HG03439 (cell line): ENCODE measurements around the gene LIPN.

Source experiments
- ATAC-seq: cut with Tn5 transposase; IDR thresholded peaks from one replicate; pipeline ENCODE4 v1.9.1; 2021; ENCODE audit warnings: mild to moderate bottlenecking, moderate library complexity; ENCODE audit not compliant: unreplicated experiment

The LIPN gene

DNA sequence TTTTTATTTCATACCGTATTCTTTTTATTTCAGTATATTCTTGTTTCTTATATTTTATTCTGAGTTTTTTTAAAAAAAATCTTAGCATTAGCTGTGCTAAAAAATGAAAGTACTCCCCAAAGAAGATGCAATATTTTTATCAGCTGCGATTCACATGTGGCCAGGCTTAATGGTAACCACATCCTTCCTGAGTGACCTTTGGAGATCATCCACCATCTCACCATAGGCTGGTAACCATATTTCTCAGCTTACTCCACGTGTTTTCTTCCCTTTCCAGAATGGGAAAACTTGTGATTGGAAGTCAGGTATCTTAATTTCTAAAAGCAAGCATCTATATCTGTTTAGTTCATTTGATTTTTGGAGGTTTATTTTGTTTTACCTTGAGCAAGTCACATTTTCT lies 23.9 kb downstream of the LIPN start:
- ATAC-seq, result no peak

DNA sequence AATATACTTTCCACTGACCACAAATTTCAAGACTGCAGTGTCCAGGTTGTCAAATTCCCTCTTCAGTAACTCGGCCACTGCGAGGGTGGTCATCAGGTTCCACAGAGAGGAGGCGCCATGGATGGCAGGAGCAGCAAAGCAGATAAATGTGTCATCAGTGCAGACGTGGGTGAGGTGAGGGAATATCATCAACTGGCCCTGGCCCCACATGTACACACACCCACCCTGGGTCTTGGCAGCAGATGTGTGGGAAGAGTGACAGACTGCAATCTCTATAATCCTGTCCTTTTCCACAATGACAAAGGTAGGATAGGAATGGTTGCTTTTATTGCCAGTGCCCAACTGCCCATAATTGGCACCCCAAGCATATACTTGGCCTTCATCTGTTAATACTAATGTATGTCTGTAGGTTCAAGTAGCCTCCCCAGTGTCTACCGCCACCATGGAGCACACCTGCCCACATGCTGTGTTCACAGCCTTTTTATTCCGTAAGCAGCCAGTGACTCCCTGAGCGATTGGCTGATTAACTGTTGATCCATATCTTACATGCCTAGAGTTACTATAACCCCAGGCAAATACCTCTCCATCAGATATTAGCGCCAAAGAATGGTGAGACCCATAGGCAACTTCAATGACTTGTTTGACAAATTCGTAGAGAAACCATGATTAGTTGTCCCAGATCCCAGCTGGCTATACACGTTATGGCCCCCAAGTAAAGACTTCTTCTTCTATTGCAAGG lies 26.4 kb downstream of the LIPN start:
- ATAC-seq, result no peak

DNA sequence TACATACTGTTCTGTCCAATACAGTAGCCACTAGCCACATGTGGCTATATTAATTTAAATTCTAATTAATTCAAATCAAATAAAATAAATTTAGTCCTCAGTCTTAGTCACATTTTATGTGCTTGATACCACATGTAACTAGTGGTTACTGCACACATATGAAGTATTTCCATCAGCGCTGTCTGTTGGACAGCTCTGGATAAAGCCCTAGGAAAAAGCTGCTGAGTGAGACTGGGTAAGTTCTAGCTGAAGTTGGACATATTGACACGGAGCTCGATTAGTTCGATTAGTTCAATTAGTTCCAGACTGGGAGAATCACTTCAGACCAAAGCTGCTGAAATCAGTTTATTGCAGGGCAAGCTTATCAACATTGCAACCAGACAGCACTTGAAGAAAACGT lies 27.6 kb downstream of the LIPN start:
- no peak for ATAC-seq

DNA sequence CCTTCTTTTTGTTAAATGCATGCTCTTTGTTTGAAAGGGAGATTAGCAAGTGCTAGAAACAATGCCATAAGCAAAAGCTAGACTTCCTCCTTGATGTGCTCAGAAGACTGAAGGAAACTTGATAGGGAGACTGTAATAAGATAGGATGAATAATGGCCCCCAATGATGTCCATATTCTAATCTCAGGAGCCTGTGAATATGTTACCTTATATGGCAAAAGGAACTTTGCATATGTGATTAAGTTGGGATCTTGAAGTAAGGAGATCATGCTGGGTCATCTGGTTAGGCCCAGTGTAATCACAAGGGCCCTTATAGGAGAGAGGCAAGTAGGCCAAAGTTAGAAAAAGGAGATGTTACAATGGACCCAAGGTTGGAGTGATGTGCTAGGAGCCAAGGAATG lies 29.1 kb downstream of the LIPN start:
- ATAC-seq, result no peak

DNA sequence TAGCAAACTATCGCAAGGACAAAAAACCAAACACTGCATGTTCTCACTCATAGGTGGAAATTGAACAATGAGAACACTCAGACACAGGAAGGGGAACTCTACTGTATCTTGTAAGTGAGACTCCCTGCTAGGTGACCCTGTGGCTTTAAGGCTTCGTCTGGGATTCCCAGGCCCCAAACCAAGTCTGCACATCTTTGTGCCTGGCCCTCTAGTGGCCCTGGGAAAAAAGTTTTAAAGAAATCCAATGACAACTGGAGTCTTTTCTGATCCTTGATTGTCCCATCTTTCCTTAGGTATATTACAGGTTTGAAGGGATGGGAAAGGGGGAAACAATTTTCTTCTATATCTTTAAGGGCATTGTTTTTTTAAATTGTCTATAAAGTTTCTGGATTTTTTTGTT lies 32.1 kb downstream of the LIPN start:
- no peak for ATAC-seq

DNA sequence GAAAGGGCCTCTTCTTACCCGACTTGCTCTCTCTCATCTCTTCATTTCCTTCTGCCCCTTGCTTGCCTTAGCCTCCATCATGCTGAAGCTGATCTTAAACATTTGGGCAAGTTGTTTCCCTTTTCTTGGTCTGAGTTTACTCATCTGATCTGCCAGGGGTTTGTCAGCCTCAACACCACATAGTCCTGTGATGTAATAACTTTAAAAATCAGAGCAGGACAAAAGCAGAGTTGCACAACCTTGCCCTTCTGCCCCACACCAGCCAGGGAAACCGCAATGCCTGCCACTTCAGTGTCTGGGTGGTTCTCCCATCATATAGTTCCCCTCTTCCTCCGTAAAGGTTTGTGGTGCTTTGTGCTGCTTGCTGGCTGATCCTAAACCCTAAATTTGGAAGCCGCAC lies 32.8 kb downstream of the LIPN start:
- ATAC-seq, result no peak

DNA sequence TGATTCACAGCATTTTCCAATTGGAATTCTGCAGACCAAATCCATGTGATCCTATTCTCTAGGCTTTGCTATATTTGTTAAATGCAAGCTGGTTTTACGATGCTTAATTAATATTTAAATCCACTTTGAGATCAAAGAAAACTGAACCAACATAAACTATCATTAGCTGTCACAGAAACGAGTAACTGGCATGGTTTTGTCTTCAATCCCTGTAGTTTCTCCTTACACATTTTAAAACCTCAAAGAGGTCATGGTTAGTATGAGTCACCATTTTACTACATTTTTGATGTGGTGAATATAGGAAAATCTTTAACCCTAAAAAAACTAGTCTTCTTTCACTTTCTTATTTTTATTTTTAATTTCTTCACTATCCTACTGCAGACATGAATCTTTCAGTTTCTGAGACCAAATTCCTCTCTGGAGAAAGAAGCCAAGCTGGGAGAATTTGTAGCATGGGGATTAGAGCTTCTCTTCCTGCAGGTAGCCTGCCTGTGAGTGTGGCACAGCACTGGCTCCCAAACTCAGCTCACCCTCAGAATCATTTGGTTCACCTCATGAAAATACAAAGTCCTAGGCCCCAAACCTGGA lies 34.0 kb downstream of the LIPN start:
- ATAC-seq, result no peak

DNA sequence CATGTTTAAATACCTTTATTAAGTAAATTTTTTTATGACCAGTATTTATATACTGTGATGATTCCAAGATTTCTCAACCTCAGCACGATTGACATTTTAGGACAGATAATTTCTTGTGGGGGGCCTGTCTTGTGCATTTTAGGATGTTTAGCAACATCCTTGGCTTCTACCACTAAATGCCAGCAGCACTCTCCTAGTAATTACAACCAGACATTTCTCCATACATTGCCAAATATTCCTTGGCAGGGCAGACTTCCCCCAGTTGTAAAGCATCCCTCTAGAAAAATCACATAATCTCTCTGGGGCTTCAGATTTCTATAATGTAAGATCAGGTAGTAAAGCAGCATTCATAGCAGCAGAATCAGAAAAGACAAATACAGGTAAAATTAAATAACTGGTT lies 34.9 kb downstream of the LIPN start:
- ATAC-seq, result no peak

DNA sequence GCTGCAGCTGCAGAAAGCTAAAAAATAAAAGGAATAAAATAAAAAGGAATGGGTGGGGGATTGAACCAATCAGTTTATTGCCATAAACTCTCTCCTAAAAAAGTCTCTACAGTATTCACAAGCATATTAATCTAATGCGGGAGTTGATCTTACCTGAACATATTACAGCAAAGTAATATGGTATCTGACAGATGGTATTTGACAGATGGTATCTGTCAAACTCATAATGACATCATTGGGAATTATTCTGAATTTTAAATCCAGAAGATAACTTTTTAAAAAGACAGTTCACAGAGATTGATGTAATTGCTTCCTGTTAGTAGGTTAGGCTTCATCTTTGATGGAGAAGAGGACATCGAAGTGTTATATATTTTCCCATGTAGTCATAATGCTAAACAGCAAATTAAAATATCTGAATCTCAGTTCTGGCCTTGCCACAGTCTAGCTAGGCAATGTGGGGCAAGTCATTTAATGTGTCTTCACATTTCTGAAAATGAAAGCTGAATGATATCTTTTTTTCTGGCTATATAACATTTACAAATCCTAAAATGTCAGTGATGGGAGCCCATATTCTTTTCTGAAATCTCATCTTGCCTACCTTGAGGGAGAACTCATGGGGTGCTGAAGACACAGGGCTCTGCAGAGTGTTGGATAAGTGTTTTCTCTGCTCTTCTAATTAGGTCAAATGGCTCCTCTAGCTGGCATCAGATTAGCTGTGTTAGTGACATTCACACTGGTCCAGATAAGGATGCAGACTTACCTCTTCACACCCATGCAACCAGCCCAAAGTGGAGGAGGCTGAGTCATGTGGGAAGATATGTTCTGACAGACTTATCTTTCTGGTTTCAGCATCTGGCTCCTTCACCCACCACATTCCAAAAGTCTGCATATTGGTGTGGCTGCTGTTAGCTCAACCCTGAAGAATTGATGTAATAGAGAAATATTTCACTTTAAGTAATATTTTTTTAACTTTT lies 40.6 kb downstream of the LIPN start:
- no peak for ATAC-seq

DNA sequence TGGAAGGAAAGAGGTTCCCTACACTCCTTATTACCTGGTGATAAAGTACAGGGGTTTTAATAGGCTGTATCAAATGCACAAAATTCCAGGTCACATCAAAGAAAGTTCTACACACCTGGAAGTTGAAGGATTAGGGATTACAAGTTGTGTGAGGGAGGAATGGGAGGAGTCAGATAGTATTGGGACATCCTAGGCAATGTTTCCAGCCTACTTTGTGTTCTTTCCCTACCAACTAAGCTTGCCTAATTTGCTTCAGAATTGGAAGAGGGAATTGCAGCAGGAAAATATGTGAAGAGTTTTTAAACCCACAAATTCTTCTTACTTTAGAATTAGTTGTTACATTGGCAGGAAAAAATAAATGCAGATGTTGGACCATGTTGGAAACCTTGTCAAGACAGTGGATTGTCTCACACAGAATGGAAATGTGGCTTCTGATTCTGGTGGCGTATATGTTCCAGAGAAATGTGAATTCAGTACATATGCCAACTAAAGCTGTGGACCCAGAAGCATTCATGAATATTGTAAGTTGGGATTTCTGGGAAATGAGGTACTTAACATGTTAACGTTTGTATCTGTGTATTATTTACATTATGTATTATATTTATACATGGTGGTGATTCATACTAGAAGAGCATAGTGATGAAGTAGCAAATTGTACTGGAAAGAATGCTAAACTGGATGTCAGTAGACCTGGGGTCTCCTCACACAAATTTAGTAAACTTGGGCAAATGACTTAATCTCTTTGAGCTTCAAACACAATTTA lies 42.9 kb downstream of the LIPN start, which contains the start of gene LIPM:
TSS of gene LIPM (plus strand) at position 208 of the 763 bp plus-strand sequence. CDS start at position 375, 167 bp downstream.
- no peak for ATAC-seq

DNA sequence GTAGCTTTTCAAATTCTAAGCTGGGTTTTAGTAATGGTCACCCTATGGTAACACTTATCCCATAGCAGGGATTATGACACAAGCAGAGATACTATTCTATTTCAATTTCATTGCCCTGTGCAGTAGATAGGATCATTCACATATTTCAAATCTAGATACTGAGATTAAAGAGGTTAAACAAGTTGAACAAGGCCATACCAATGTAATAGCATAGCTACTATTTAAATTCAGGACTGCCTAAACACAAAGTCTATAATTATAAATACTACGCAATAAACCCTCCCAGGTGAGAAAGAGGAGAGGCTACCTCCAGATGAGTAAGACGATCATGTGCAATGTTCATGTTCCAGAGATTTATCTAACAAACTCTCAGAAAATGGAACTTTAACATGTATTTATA lies 43.8 kb downstream of the LIPN start:
- ATAC-seq, result no peak

DNA sequence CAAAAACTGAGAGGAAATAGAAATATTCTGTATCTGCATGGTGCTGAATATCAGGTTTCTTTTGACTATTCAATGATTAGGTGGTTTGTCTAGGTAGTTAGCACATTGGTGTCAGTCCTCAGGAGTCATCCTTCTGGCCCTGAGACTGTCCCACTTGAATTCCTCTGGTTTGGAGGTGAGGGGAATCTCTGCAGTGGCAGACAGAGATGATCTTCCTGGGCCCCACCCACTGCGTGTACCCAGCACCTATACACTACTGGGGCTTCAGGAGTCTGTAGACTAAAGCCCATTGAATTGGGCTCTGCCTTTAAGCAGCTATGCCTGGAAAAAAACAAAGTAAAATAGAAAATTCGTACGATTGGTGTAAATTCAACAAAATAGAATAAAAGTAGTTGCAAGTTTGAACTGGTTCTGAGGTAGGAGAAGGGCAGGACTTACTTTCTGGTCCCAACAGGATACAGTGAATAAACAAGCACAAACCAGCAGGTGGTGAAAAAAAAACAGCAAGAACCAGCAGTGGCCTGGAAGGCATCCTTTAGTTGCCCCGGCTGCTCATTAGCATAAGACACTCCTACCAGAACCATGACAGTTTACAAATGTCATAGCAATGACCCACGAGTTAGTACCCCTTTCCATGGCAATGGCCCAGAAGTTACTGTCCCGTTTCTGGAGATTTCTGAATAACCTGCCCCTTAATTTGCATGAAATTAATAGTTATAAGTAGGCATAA lies 44.4 kb downstream of the LIPN start:
- no peak for ATAC-seq

DNA sequence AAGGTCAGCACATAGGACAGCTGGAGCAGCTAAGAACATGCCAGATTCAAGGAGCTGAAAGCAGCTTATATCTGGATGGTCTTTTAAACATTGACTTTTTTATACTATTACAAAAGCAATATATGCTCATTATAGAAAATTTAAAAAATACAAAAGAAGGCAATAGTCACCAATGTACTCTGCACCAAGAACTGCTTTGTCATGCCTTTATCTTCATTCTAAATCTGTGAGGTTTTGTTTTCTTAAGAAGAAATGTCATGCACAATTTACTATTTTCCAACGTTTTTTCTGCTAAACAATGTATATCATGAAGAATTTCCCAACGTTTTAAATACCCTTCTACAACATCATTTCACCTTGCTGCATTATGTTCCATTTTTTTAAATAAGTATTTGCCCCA lies 45.5 kb downstream of the LIPN start:
- ATAC-seq, result no peak

DNA sequence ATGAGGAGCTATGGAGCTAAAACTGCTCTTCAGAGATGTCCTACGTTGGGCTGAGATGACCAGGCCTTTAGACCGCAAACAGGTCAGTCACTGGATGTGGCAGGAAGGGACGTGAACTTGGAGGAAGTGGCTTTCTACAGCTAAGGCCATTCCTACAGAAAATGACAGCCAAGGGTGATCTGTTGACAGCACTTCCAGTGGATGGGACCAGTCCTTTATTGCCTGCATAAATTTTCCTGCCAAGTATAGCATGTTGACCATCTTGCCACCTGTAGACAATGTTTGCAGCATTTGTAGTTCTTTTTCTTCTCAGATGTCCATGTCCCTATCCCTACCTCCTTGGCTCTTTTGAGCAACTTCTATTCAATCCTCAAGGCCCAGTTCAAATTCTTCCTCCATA lies 46.1 kb downstream of the LIPN start:
- no peak for ATAC-seq

DNA sequence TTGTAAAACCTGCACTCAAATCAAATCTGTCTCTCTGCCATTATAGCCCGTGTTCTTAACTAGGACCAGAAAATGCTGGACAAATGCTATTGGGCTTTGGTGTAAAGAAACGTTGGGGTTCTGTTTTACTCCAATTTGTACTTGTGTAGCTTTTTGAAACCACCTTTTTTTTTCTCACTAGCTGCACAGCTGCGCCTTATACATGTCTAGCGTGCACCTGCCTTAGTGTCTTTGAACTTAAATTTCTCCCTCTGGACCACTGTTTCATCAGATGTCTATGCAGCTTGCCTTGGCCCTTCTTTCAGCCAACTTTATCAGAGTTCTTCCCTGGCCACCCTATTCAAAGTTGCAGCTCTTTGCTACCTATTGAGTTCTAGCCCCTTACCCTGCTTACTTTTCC lies 49.8 kb downstream of the LIPN start:
- no peak for ATAC-seq

DNA sequence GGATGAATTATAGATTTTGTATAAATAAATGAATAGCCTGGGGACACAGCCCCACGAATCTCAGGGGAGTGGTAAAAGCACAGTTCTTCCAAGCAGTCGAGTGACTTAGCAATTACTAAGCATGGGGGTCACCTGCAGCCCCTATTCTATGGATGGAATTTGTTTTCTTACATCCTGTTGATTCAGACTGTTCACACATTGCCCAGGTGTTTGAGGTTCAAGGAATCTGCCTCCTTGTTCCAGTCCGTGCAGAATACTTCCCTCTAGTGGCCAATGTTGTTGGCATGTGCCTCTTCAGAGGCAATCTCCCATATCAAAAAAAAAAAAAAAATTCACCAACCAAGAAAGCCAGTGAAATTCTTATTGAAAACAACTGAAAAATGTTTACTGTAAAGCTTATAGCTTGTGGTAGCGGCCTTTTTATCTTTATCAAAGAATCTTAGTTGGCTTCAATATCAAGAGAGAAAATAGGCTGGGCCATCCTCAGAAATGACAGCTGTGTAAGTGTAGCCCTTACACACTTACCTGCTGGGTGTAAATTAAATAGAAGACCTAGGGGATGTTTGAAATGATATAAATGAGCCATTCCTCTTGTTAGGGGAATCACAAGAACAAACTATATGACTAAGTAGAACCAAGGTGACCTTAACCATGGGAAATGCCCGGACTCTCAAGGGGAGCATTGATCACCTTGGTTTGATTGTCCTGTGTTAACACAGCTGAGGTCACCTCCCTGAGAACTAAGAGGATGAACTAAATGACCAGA lies 50.6 kb downstream of the LIPN start:
- ATAC-seq, result no peak

DNA sequence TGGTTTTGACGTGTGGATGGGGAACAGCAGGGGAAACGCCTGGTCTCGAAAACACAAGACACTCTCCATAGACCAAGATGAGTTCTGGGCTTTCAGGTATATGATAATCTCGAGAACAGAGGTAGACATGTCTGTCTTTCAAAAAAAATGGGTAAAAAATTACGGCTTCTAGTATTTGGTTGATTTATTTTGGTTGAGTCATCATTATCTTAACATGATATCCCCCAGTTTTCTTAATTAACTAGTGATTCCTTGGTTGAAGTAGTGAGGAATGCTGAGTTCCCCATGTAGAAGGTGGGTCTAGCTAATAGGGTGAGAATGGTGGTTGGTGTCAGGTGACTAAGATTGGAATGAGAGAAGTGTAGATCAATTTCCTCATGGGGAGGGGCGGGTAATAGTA lies 53.4 kb downstream of the LIPN start:
- ATAC-seq, result no peak

DNA sequence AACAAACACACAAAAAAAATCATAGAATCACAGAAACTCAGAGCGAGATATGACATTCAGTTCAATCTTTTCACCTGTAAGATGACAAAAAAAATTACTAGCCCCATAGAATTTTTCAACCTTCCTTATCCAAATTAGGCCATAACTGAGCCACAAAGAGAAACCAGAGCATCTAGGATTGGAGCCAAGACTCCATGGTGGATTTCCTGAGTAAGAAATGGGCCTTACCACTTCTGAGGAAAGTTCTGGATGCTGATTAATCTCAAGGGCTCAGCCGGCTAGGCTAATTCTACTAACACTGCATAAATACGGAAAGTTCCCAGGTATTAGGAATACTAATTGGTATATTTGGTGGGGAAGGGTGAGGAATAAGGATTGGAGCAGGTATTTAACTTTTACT lies 59.5 kb downstream of the LIPN start:
- ATAC-seq, result no peak

DNA sequence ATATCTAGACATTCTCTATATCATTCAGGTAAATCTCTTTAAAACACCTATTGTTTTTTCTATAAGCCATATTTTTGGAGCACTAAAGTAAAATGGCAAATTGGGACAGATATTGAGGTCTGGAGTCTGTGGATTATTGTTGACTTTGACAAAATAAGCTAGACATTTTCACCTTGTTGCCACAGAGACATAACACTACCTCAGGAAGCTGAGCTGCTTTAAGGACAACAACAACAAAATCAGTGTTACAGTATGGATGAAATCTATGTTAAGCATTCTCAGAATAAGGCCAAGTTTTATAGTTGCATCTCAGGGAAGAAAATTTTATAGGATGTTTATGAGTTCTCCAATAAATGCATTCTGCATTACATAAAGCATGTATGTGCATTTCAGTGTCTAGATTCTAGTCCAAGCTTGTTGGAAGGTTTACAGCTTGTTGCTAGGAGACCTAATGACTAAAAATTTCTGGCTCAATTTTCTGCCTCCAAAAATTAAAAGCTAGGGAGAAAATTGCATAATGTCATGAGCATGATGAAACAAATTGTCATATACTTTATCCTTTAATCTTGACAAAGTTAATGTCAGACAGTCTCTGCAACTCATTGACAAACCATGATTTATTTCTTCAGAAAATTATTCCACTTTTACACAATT lies 61.1 kb downstream of the LIPN start:
- no peak for ATAC-seq
